CD4-positive, alpha-beta memory T cell (primary cell): ENCODE data around the gene NKAIN2. TPM values are rescaled to one million over a fixed set of nuclear protein-coding genes. Genes with fewer than 3 reads are reported as not detected.

Experiments
- CTCF ChIA-PET: fragments of 350-600 bp; sonication (Branson Sonifier 250); formaldehyde crosslinking; loops from one replicate; lab custom pipeline; 2021; ENCODE audit warnings: inconsistent platforms; ENCODE audit not compliant: partially characterized antibody; lab: Charles Lee
- POLR2A ChIA-PET: fragments of 350-600 bp; sonication (Branson Sonifier 250); formaldehyde crosslinking; loops from one replicate; lab custom pipeline; 2021; ENCODE audit not compliant: partially characterized antibody; lab: Charles Lee
- DNase-seq, 5 donors: peaks; one replicate each; pipeline versions ENCODE4 v3.0.0 to v3.0.0-alpha.2; 2020 to 2022; ENCODE audit warnings: mixed read lengths in 1 of 5
- H3K27ac ChIP-seq: one replicate; pipeline ENCODE4 v1.7.0; 2013; ENCODE audit warnings: low read depth, low read length
- H3K27me3 ChIP-seq: 2 replicates; pipeline ENCODE4 v1.7.0; 2013; ENCODE audit warnings: mild to moderate bottlenecking, low read length, moderate library complexity; ENCODE audit not compliant: insufficient read depth
- H3K36me3 ChIP-seq: 2 replicates; pipeline ENCODE4 v1.7.0; 2013; ENCODE audit warnings: mild to moderate bottlenecking, low read length, moderate library complexity; ENCODE audit not compliant: insufficient read depth
- H3K4me1 ChIP-seq: 2 replicates; pipeline ENCODE4 v1.7.0; 2013; ENCODE audit warnings: mild to moderate bottlenecking, low read length, moderate library complexity; ENCODE audit not compliant: insufficient read depth
- H3K4me3 ChIP-seq, 2 donors: one replicate each; pipeline ENCODE4 v1.7.0; 2013; ENCODE audit warnings: low read length in 2 of 2, mild to moderate bottlenecking in 1 of 2
- H3K9me3 ChIP-seq, 2 donors: one replicate each; pipeline ENCODE4 v1.7.0; 2013; ENCODE audit warnings: low read length in 2 of 2, control low read depth in 1 of 2; ENCODE audit not compliant: control insufficient read depth in 1 of 2
- H3K27ac Mint-ChIP-seq, 7 donors: one replicate each; pipeline ENCODE4 v1.8.0; 2020 to 2021; ENCODE audit warnings: mixed read lengths in 7 of 7, mild to moderate bottlenecking in 6 of 7, inconsistent platforms in 3 of 7, moderate library complexity in 3 of 7
- H3K27me3 Mint-ChIP-seq, 2 donors: one replicate each; pipeline ENCODE4 v1.8.0; 2020 to 2021; ENCODE audit warnings: mixed read lengths in 2 of 2
- H3K36me3 Mint-ChIP-seq, 2 donors: one replicate each; pipeline ENCODE4 v1.8.0; 2020 to 2021; ENCODE audit warnings: mixed read lengths in 2 of 2, inconsistent platforms in 1 of 2, mild to moderate bottlenecking in 1 of 2
- H3K4me1 Mint-ChIP-seq, 4 donors: one replicate each; pipeline ENCODE4 v1.8.0; 2020 to 2021; ENCODE audit warnings: mixed read lengths in 4 of 4, mild to moderate bottlenecking in 1 of 4
- H3K4me3 Mint-ChIP-seq, 8 donors: one replicate each; pipeline ENCODE4 v1.8.0; 2020 to 2021; ENCODE audit warnings: mixed read lengths in 8 of 8, mild to moderate bottlenecking in 7 of 8, moderate library complexity in 6 of 8, inconsistent platforms in 3 of 8
- H3K9me3 Mint-ChIP-seq, 8 donors: one replicate each; pipeline ENCODE4 v1.8.0; 2020 to 2021; ENCODE audit warnings: mixed read lengths in 8 of 8, mild to moderate bottlenecking in 5 of 8, inconsistent platforms in 3 of 8, moderate library complexity in 1 of 8
- intact Hi-C: fragments of 100-400 bp; cut with micrococcal nuclease; formaldehyde crosslinking; loops from one replicate; pipeline ENCODE4 v1.15.1; 2023
- polyA plus RNA-seq, 2 donors: library from polyadenylated mRNA; unstranded; fragments of 300-500 nt; fragmentation: Illumina TruSeq; gene quantifications; one replicate each; pipeline ENCODE4 v1.2.3, GENCODE V29; 2021
- total RNA-seq, 2 experiments: library from RNA; stranded (reverse); gene quantifications; one replicate each; pipeline ENCODE4 v1.2.3, GENCODE V29; 2021

Gene NKAIN2
- total and polyA plus RNA-seq, 4 experiments from 2014 or later: not detected

GRCh38 chr6:124768224-124768623, 964.6 kb downstream of the NKAIN2 start:
- H3K9me3 Mint-ChIP-seq: no peaks in the 10 kb centered on the region
- no peaks in the 10 kb centered on the region for H3K27me3 Mint-ChIP-seq
- no peaks in the 10 kb centered on the region for H3K36me3 ChIP-seq
- H3K4me1 ChIP-seq: no peaks in the 10 kb centered on the region
- H3K27me3 ChIP-seq: no peaks in the 10 kb centered on the region
- no peaks in the 10 kb centered on the region for H3K4me1 Mint-ChIP-seq
- no peak for DNase-seq
- H3K9me3 ChIP-seq: no peaks in the 10 kb centered on the region
- H3K27ac Mint-ChIP-seq: no peak overlapping the region
- no peak overlapping the region for H3K4me3 ChIP-seq
- intact Hi-C loops: no loop called here
- ChIA-PET CTCF (no interaction called here), POLR2A (no interaction called here)
- H3K4me3 Mint-ChIP-seq: no peak overlapping the region
- no peaks in the 10 kb centered on the region for H3K36me3 Mint-ChIP-seq
- no peak overlapping the region for H3K27ac ChIP-seq

- POLR2A ChIA-PET: no interaction called here
- intact Hi-C loops: no loop called here
Observed at GRCh38 chr6:124769811-124770544, 966.3 kb downstream of the NKAIN2 start.

GRCh38 chr6:124770784-124771183, 967.1 kb downstream of the NKAIN2 start:
- H3K9me3 Mint-ChIP-seq: no peaks in the 10 kb centered on the region
- no peak overlapping the region for H3K27ac ChIP-seq
- no peaks in the 10 kb centered on the region for H3K4me1 Mint-ChIP-seq
- H3K4me3 ChIP-seq: no peak overlapping the region
- H3K36me3 Mint-ChIP-seq: no peaks in the 10 kb centered on the region
- H3K27me3 Mint-ChIP-seq: no peaks in the 10 kb centered on the region
- no peak overlapping the region for H3K27ac Mint-ChIP-seq
- intact Hi-C loops: no loop called here
- H3K4me3 Mint-ChIP-seq: no peak overlapping the region
- H3K36me3 ChIP-seq: no peaks in the 10 kb centered on the region
- POLR2A ChIA-PET: no interaction called here
- no peaks in the 10 kb centered on the region for H3K4me1 ChIP-seq
- no peaks in the 10 kb centered on the region for H3K9me3 ChIP-seq
- CTCF ChIA-PET: no interaction called here
- no peak for DNase-seq
- no peaks in the 10 kb centered on the region for H3K27me3 ChIP-seq

More at GRCh38 chr6:124769811-124770544, 966.3 kb downstream of the NKAIN2 start:
- no peaks in the 10 kb centered on the region for H3K36me3 Mint-ChIP-seq
- no peaks in the 10 kb centered on the region for H3K4me1 ChIP-seq
- no peak overlapping the region for H3K4me3 ChIP-seq
- no peak overlapping the region for H3K27ac ChIP-seq
- H3K9me3 ChIP-seq: no peaks in the 10 kb centered on the region
- no peaks in the 10 kb centered on the region for H3K4me1 Mint-ChIP-seq
- no peaks in the 10 kb centered on the region for H3K27me3 Mint-ChIP-seq
- H3K9me3 Mint-ChIP-seq: no peaks in the 10 kb centered on the region
- DNase-seq: no peak
- no peaks in the 10 kb centered on the region for H3K36me3 ChIP-seq
- CTCF ChIA-PET: no interaction called here
- no peak overlapping the region for H3K4me3 Mint-ChIP-seq
- H3K27me3 ChIP-seq: no peaks in the 10 kb centered on the region
- no peak overlapping the region for H3K27ac Mint-ChIP-seq

DNA sequence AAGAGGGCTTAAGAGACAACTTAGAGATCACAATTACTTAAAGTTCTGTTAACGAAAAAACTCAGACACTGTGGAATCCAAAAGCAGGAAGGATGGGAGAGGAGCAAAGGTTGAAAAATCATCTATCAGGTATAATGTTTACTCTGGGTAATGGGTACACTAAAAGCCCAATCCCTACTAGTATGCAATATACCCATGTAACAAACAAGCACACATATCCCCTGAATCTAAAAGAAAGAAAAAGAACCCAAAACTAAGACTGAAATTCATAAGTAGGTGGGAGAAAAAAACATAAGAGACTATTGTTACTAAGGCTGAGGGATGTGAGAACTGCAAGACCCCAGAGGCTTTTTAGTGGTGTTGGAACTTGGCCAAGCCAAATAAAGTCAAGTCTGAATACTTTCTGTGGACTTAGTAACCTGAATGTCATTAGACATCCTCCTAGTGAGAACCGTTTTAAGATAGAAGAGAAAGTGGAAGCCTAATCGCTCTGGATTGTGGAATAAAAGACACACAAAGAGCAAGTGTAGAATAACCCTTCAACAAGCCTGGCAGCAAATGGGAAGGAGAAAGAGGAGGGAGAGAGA, 969.2 kb downstream of the NKAIN2 start:
- Mint-ChIP-seq H3K9me3 (peaks cover 0 to under 1% (median 0%) of the 10 kb centered on the region in 8 donors), H3K4me1 (no peaks in the 10 kb centered on the region), H3K27me3 (no peaks in the 10 kb centered on the region), H3K36me3 (no peaks in the 10 kb centered on the region), H3K27ac (no peak overlapping the region), H3K4me3 (no peak overlapping the region)
- no peaks in the 10 kb centered on the region for H3K36me3 ChIP-seq
- H3K9me3 ChIP-seq: no peaks in the 10 kb centered on the region
- H3K27ac ChIP-seq: no peak overlapping the region
- no peak overlapping the region for H3K4me3 ChIP-seq
- ChIA-PET CTCF (no interaction called here), POLR2A (no interaction called here)
- no peaks in the 10 kb centered on the region for H3K27me3 ChIP-seq
- intact Hi-C loops: no loop called here
- no peaks in the 10 kb centered on the region for H3K4me1 ChIP-seq
- no peak for DNase-seq

- DNase-seq: no peak
- ChIA-PET POLR2A (no interaction called here), CTCF (no interaction called here)
- Histone ChIP-seq H3K36me3 (no peaks in the 10 kb centered on the region), H3K4me3 (no peak overlapping the region), H3K4me1 (no peaks in the 10 kb centered on the region), H3K27me3 (no peaks in the 10 kb centered on the region), H3K27ac (no peak overlapping the region), H3K9me3 (no peaks in the 10 kb centered on the region)
- Mint-ChIP-seq H3K4me3 (no peak overlapping the region), H3K27ac (no peak overlapping the region), H3K36me3 (no peaks in the 10 kb centered on the region), H3K4me1 (no peaks in the 10 kb centered on the region), H3K27me3 (no peaks in the 10 kb centered on the region), H3K9me3 (peaks cover 0 to 3% (median 0%) of the 10 kb centered on the region in 8 donors)
- intact Hi-C loops: no loop called here
Observed at GRCh38 chr6:124775121-124775520, 971.5 kb downstream of the NKAIN2 start.

DNA sequence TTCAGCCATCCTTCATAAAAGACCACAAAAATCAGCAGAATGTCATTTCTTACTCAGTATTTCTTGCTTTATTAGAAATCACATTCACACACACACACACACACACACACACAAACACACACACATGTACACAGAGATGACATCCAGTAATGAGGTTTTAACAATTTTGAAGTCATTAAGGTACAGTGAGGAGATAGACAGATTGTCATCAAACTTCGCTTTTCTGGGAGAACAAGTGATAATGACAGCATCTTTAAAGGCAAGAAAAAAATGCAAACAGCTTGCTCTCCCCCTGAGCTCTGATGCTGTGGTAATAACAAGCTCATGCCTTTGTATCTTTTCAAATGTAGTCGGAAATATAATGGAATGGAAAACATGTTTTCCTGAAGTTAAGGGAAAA, 974.2 kb downstream of the NKAIN2 start:
- Mint-ChIP-seq H3K27ac (no peak overlapping the region), H3K4me3 (no peak overlapping the region), H3K27me3 (no peaks in the 10 kb centered on the region), H3K36me3 (no peaks in the 10 kb centered on the region), H3K4me1 (no peaks in the 10 kb centered on the region), H3K9me3 (peaks cover 0 to 3% (median 0%) of the 10 kb centered on the region in 8 donors)
- Histone ChIP-seq H3K4me3 (no peak overlapping the region), H3K4me1 (no peaks in the 10 kb centered on the region), H3K27ac (no peak overlapping the region), H3K36me3 (no peaks in the 10 kb centered on the region), H3K9me3 (no peaks in the 10 kb centered on the region), H3K27me3 (no peaks in the 10 kb centered on the region)
- CTCF ChIA-PET: no interaction called here
- DNase-seq: no peak
- POLR2A ChIA-PET: no interaction called here
- intact Hi-C loops: no loop called here

GRCh38 chr6:124780623-124781022, 977.0 kb downstream of the NKAIN2 start:
- intact Hi-C loops: no loop called here
- H3K27ac ChIP-seq: no peak overlapping the region
- ChIA-PET POLR2A (no interaction called here), CTCF (no interaction called here)
- H3K9me3 ChIP-seq: no peaks in the 10 kb centered on the region
- no peaks in the 10 kb centered on the region for H3K4me1 Mint-ChIP-seq
- no peak overlapping the region for H3K4me3 ChIP-seq
- no peaks in the 10 kb centered on the region for H3K4me1 ChIP-seq
- H3K36me3 ChIP-seq: no peaks in the 10 kb centered on the region
- no peaks in the 10 kb centered on the region for H3K27me3 Mint-ChIP-seq
- no peaks in the 10 kb centered on the region for H3K36me3 Mint-ChIP-seq
- H3K27me3 ChIP-seq: no peaks in the 10 kb centered on the region
- H3K27ac Mint-ChIP-seq: no peak overlapping the region
- no peak overlapping the region for H3K4me3 Mint-ChIP-seq
- no peak for DNase-seq
- peaks cover 0 to 3% (median 0%) of the 10 kb centered on the region in 8 donors for H3K9me3 Mint-ChIP-seq
